Neural cell (in vitro differentiated cells): ENCODE data around the gene MBNL2.

Experiments used
- EP300 ChIP-seq: fragments of 450-650 bp; conservative IDR thresholded peaks from 2 replicates; pipeline ENCODE4 v1.6.1; 2014; ENCODE audit warnings: antibody characterized with exemption, mild to moderate bottlenecking, moderate library complexity; ENCODE audit not compliant: poor library complexity, severe bottlenecking
- EZH2 ChIP-seq: fragments of 200-600, 300-800 bp; shearing (Covaris generic), sonication (generic); IDR thresholded peaks from 2 replicates; pipeline ENCODE4 v1.6.1; 2014; ENCODE audit warnings: antibody characterized with exemption, low read length, borderline replicate concordance, mild to moderate bottlenecking; ENCODE audit not compliant: insufficient read depth, poor library complexity, severe bottlenecking
- MXI1 ChIP-seq: fragments of 450-650 bp; conservative IDR thresholded peaks from 2 replicates; pipeline ENCODE4 v1.6.1; 2014; ENCODE audit warnings: antibody characterized with exemption, mild to moderate bottlenecking; ENCODE audit not compliant: poor library complexity, severe bottlenecking
- POLR2AphosphoS5 ChIP-seq: IDR thresholded peaks from 2 replicates; pipeline ENCODE4 v1.6.1; 2012
- RAD21 ChIP-seq: fragments of 450-650 bp; conservative IDR thresholded peaks from 2 replicates; pipeline ENCODE4 v1.6.1; 2014; ENCODE audit warnings: antibody characterized with exemption, mild to moderate bottlenecking, moderate library complexity
- SMC3 ChIP-seq: fragments of 450-650 bp; conservative IDR thresholded peaks from 2 replicates; pipeline ENCODE4 v1.6.1; 2014; ENCODE audit warnings: antibody characterized with exemption, mild to moderate bottlenecking, moderate library complexity; ENCODE audit not compliant: poor library complexity
- TAF1 ChIP-seq: IDR thresholded peaks from 2 replicates; pipeline ENCODE4 v1.6.1; 2012; ENCODE audit warnings: low read depth
- TF ChIP-seq, protein P1 (sequence below): fragments of 450-650 bp; IDR thresholded peaks from 2 replicates; pipeline ENCODE4 v1.5.1; 2014; ENCODE audit warnings: antibody characterized with exemption, mild to moderate bottlenecking, moderate library complexity; ENCODE audit not compliant: poor library complexity, severe bottlenecking
- TF ChIP-seq, protein P2 (sequence below): IDR thresholded peaks from 2 replicates; pipeline ENCODE4 v1.6.1; 2012; ENCODE audit warnings: borderline replicate concordance

DNA sequence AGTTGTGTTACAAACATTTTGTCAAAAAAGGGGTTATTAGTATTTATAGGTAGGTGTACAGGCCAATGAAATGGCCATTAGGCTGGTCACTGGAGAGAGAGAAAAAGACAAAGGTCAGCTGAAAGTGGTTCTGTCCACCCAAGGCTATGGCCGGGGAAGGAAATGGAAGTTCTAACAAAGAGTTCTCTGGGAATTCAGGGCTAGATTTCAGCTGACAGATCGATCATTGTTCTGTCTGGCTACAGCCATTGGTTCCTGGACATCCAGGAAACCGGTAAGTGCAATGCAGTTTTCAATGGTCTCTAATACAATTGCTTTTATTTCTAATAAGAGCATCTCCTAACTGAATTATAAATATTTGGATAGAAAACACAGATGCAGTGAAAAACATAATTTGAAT, 42.5 kb downstream of the MBNL2 start:
- TF ChIP-seq, protein P1, sequence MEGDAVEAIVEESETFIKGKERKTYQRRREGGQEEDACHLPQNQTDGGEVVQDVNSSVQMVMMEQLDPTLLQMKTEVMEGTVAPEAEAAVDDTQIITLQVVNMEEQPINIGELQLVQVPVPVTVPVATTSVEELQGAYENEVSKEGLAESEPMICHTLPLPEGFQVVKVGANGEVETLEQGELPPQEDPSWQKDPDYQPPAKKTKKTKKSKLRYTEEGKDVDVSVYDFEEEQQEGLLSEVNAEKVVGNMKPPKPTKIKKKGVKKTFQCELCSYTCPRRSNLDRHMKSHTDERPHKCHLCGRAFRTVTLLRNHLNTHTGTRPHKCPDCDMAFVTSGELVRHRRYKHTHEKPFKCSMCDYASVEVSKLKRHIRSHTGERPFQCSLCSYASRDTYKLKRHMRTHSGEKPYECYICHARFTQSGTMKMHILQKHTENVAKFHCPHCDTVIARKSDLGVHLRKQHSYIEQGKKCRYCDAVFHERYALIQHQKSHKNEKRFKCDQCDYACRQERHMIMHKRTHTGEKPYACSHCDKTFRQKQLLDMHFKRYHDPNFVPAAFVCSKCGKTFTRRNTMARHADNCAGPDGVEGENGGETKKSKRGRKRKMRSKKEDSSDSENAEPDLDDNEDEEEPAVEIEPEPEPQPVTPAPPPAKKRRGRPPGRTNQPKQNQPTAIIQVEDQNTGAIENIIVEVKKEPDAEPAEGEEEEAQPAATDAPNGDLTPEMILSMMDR: no peak
- no peak for TF ChIP-seq TAF1
- no peak for TF ChIP-seq SMC3
- no peak for TF ChIP-seq EP300
- no peak for TF ChIP-seq EZH2
- no peak for TF ChIP-seq RAD21
- TF ChIP-seq POLR2AphosphoS5: no peak
- TF ChIP-seq MXI1: no peak
- TF ChIP-seq, protein P2, sequence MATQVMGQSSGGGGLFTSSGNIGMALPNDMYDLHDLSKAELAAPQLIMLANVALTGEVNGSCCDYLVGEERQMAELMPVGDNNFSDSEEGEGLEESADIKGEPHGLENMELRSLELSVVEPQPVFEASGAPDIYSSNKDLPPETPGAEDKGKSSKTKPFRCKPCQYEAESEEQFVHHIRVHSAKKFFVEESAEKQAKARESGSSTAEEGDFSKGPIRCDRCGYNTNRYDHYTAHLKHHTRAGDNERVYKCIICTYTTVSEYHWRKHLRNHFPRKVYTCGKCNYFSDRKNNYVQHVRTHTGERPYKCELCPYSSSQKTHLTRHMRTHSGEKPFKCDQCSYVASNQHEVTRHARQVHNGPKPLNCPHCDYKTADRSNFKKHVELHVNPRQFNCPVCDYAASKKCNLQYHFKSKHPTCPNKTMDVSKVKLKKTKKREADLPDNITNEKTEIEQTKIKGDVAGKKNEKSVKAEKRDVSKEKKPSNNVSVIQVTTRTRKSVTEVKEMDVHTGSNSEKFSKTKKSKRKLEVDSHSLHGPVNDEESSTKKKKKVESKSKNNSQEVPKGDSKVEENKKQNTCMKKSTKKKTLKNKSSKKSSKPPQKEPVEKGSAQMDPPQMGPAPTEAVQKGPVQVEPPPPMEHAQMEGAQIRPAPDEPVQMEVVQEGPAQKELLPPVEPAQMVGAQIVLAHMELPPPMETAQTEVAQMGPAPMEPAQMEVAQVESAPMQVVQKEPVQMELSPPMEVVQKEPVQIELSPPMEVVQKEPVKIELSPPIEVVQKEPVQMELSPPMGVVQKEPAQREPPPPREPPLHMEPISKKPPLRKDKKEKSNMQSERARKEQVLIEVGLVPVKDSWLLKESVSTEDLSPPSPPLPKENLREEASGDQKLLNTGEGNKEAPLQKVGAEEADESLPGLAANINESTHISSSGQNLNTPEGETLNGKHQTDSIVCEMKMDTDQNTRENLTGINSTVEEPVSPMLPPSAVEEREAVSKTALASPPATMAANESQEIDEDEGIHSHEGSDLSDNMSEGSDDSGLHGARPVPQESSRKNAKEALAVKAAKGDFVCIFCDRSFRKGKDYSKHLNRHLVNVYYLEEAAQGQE: no peak
